Embryonic facial prominence (tissue), 1 donor: Measurements from ENCODE around the gene FBLN1.
"Not testable (repeated sequence)": the region's sequence is repeated elsewhere in the genome, so short reads cannot be mapped to it uniquely, and the experiment has no call there.

ENCODE experiments used
- DNase-seq: peaks from one replicate; pipeline ENCODE4 v3.0.0-alpha.2; 2016; ENCODE audit errors: extremely low spot score

The FBLN1 gene

DNA sequence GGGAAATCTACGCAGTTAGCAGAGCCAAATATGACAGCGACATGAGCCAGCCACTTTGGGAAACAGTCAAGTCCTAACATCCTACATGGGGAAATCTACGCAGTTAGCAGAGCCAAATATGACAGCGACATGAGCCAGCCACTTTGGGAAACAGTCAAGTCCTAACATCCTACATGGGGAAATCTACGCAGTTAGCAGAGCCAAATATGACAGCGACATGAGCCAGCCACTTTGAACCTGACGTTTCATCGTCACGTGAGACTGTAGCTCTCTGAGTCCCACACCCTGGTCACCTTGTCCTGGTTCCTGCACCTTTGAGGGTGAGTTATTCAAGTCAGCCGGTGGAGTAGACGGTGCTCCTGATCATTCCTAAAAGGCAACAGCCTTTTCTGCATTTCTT lies 105.4 kb downstream of the FBLN1 start:
- DNase-seq = not testable (repeated sequence)

DNA sequence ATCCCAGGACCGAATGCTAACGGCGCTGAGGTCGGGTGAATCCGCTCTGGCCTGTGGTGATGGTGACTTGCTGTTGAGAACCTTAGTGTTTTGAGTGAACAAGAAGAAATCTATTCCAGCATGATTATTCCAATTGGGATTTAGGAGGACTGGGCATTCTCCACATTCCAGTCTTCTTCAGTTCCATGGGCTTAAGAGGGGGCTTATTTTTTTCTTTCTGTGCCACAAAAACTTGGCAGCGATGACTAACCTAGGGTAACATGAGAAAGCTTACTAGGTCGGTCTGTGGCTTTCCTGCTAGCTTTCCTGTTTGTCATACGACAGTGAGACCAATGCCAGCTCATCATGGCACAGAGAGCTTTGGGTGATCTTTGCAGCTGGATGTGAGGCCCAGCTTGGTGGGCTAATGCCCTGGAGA lies 106.1 kb downstream of the FBLN1 start:
- DNase-seq = peak; percentile 34

DNA sequence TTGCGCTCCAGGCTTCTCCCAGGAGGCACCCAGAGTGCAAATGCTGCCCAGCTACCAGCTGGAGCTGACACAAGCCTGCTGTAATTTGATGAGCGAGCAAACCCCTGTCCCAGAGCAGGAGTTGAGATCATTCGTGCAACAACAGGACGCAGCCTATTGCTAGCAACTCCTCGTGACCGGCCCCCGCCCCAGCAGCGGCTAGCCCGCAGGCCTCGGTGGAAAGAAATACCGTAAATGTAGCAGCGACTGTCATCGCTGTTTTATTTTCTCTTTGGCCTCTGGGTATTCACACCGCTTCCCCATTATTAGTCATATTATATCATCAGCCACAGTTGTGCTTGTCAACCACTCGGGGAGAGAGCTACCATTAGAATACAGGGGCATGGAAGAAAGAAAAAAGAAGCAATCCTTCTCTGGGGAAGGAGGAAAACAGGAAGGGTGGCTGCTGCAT lies 109.8 kb downstream of the FBLN1 start:
- no peak for DNase-seq

DNA sequence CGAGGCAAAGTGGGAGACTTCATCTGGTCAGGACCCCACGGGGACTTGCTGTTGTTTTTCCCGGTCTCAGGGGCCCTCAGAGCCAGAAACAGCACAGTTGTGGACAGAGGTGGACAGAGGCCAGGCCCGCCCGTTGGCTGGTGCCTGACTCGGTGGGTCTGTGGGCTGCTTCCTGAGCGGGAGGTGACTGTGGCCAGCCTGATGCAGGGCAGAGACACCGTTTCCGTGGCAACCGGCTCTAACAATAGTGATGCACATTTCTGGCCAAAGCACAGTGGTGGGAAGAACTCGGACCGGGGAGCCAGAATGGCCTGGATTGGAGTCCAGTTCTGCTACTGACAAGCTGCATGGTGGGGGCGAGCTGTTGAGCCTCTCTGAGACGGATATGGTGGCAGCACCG lies 110.3 kb downstream of the FBLN1 start:
- no peak for DNase-seq

DNA sequence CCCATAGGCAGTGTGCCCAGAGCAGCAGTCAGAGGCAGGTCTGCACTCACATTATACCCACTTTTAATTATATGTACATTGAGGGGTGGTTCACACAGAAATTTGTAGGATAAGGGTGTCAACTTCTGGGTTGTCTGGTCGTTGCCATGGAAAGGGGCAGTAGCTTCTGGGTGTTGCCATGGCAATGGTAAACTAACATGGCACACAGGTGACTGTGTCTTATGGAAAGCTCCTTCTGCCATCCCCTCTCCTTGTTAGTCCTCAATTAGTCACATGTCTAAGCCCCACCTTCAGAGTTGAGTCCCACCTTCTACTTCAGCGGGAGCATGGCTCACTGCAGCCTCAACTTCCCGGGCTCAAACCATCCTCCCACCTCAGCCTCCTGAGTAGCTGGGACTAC lies 112.7 kb downstream of the FBLN1 start:
- no peak for DNase-seq

DNA sequence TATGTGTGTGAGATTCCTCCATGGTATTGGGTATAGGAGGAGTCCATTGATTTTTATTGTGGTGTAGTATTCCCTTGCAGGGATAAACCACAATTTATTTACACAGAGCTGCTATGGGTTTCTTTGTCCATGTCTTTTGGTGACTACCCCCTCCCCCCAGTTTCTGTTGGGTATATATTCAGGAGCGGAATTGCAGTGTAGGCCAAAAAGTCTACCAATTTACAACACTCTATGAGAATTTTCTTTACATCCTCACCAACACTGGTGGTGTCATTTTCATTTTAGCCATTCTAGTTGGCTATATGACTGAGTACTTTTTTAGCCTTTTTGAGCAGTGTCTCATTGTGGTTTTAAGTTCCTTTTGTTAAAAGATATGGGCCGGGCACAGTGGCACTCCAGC lies 113.7 kb downstream of the FBLN1 start:
- DNase-seq = no peak

DNA sequence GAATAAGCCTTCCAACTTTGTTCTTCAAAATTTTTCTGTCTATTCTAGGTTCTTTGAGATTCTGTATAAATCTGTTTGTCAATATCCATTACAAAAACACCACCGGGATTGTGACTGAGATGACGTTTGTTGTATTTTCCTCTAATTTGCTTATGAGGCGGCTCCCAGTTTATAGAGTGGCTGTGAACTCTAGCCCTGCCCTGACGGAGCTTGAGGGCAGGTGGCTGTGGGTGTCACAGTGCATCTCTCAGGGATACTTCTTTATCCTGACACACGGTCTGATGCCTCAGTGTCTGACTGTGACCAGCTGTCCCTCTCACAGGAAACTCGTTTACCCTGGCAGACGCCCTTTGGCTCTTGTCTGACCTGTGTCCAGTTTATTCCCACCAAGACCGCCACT lies 115.3 kb downstream of the FBLN1 start:
- DNase-seq = no peak

DNA sequence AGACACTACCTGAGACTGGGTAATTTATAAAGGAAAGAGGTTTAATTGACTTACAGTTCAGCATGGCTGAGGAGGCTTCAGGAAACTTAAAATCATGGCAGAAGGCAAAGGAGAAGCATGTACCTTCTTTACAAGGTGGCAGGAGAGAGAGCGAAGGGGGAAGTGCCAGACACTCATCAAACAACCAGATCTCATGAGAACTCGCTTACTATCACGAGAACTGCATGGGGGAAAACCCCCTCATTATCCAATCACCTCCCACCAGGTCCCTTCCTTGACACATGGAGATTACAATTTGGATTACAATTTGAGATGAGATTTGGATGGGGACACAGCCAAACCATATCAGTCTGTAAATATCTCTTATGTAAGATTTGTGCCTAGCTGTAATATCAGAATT lies 118.0 kb downstream of the FBLN1 start:
- no peak for DNase-seq

DNA sequence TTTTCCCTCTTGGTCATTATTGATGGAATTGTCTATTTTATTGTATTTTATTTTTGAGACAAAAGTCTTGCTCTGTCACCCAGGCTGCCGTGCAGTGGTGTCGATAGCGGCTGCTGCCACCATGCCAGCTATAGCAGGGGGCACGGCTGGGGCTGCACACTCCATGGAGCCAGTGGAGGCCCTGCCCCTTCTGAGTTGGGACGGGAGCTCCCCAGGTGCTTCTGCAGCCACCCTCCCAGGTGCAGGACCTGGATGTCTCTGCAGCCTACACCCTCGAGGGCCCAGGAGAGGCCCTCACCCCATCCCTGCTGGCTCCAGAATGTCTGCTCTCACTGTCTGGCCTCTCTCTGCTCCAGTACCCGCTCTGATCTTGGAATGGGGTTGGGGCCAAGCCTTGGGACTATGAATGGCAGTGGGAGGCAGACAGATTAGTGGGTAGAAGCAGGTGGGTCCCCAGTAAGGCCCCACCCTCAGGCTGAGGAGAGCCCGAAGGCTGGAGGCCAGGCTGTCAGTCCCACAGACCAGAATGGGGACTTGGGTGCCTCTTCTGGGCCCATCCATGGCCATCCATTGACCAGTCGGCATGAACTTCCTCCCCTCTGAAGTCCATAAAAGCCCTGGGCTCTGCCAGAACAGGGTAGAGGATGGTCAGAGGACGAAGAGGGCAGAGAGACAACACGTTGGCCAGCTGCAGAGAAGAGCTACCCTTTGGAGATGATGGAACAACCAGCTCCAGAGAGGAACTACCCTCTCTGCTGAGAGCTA lies 119.3 kb downstream of the FBLN1 start:
- no peak for DNase-seq

DNA sequence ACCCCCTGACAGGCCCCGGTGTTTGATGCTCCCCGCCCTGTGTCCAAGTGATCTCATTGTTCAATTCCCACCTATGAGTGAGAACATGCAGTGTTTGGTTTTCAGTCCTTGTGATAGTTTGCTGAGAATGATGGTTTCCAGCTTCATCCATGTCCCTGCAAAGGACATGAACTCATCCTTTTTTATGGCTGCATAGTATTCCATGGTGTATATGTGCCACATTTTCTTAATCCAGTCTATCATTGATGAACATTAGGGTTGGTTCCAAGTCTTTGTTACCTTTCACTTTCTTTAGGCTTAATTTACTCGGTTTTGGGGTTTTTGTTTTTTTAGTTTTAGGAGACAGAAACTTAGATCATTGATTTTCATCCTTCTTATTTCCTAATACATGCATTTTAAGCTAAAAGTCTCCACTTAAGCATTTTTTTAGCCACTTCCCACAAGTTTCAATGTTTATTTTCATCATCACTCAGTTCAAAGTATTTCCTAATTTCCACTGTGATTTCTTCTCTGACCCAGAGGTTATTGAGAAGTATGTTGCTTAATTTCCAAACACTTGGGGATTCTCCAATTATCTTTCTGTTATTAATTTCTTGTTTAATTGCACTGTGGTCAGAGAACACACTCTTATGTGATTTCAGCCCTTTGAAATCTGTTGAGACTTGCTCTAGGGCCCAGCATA lies 120.9 kb downstream of the FBLN1 start:
- not testable (repeated sequence) for DNase-seq

DNA sequence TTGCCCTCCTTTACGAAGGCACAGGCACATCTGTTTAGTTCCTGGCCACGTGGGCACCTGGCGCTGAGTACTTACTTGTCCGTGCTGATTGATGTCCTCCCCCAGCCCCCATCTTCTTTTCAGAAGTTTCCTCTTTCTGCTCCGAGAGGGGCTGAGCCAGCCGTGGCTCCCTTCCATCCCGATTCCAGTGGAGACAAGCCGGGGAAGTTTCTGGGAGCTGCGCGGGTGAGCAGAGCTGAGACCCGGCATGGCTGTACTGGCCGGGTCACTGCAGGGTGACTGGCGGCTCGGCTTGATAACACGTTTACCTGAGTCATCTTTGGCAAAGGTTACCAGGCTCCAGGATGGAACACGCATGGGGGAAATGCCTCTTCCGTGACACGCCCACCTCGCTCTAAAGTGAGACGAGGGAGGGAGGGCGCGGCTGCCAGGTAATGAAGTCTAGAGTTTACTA lies 123.5 kb downstream of the FBLN1 start:
- DNase-seq = no peak

DNA sequence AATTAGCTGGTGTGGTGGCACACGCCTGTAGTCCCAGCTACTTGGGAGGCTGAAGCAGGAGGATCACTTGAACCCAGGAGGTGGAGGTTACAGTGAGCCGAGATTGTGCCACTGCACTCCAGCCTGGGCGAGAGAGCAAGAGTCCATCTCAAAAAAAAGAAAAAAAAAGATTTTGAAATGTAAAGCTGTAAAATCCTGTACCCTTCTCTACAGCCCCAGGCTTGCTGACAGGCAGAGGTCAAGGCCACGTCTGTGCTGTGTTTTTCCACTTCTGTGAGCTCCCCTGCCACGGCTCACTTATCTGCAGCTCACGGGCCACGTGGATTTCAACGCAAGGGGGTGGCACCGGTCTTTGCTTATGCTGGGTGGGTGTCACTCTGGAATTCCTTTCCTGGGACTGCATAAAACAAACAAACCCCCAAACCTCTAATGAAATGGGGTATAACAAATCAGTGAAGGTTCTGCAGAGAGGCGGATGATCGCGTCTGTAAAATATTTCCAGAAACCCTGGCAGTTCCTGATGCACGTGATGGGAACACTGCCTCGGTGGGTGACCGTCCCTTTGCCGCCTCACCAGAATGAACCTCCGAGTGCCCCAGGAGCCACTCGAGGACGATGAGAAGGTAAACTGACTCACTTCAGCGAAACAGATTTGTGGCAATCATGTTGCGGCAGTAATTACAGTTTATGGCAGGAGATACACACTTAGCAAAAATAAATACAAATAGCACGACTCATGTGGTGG lies 125.0 kb downstream of the FBLN1 start:
- no peak for DNase-seq

DNA sequence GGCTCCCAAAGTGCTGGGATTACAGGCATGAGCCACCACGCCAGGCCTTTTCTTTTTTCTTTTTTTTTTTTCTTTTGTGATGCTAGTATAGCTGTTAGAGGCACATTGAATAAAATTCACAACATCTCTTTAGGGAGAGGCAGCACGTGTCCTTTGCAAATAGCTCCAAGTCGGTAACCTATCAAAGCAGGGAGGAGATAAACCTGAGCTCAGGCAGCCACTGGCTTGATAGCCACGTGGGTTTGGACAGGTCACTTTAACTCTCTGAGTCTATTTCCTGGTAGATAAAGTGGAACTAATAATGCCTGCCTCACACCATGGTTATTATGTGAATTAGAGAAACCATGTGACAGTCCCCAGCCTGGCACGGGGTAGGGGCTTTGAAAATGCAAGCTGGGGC lies 125.8 kb downstream of the FBLN1 start:
- DNase-seq = no peak

DNA sequence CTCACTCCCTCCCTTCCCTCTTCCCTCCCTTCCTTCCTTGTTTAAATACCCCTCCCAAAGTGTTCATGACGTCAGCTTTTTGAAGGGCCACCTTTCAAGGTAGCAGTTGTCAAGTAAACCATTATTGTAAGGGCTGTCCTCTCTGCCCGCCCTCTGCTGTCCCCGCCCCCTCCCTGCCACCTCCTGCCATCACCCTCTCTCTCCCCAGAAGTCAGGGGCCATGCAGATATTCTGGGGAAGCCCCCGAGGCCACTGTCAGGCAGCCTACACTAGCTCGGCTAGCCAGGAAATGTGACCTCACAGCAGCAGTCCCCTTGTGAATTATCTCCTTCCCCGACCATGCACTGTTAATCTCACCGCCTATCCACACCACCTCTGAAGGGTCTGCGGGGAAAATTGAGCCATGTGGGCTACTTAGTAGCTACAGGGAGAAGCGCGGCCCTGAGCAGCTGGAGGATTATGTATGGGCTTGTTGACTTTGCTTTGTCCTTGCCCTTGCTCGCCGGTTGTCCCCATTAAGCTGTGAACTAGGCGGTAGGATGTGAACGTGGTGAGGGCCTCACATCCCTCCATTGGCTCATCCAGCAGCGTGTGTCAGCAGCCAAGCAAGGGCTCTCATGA lies 126.9 kb downstream of the FBLN1 start:
- DNase-seq = no peak

DNA sequence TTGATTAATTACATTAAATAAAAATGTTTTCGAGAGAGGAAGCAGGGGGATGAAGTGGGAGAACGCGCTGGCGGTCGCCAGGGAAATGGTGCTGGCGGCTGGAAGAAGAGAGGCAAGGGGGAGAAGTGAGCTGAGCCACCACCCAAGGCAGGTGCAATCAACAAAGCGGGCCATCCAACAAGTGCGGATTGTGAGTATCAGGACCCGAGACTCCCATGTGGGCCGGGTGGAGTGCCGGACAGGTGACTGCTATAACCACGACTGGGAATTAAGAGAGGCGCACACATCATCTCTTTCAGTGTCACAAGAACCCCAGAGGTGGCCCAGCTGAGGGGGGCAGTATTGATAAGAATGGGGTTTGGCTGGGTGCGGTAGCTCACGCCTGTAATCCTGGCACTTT lies 127.8 kb downstream of the FBLN1 start:
- no peak for DNase-seq

DNA sequence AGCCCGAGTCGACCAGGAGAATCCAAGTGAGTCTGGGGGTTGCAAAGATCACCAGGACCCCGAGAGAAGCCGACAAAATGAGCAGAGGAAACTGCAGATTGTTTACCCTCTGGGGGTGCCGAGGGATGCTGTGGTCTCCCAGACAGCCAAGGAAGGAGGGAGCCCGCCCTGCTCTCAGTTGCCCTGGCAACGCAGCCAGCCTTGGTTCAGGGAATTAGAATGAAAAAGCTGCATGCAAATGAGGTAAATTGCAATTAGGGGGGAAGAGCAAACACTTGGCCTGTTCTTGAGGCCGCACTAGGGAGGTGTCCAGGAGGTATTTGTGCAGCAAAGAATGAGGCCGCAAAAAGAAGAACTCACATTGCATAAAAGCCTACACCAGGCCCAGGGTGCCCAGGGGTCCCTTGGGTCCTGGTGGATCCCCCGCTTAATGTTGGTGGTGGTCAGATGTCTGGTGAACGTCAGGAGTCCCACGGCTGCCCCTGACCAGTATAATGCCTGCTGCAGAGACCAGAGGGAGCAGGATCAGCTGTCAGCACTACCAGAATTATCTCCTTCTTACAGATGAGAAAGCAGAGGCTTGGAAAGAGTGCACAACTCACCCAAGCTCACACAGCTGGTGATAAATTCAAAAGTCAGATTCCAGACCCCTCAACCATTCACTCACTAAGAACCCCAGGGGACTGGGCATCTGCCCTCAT lies 128.6 kb downstream of the FBLN1 start:
- no peak for DNase-seq

DNA sequence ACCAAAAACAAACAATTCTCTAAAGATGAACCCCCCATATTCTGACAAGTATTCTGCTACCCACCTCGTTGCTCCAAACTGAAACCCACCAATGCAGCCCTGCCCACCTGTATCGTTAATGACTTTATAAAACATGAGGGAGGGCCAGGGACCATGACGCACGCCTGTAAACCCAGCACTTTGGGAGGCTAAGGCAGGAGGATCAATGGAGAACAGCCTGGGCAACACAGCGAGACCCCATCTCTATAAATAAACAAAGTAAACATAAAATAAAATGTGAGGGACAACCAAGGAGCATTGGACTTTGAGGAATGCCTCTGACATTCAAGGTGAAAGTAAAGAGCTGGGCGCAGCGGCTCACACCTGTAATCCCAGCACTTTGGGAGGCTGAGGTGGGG lies 129.2 kb downstream of the FBLN1 start:
- no peak for DNase-seq

DNA sequence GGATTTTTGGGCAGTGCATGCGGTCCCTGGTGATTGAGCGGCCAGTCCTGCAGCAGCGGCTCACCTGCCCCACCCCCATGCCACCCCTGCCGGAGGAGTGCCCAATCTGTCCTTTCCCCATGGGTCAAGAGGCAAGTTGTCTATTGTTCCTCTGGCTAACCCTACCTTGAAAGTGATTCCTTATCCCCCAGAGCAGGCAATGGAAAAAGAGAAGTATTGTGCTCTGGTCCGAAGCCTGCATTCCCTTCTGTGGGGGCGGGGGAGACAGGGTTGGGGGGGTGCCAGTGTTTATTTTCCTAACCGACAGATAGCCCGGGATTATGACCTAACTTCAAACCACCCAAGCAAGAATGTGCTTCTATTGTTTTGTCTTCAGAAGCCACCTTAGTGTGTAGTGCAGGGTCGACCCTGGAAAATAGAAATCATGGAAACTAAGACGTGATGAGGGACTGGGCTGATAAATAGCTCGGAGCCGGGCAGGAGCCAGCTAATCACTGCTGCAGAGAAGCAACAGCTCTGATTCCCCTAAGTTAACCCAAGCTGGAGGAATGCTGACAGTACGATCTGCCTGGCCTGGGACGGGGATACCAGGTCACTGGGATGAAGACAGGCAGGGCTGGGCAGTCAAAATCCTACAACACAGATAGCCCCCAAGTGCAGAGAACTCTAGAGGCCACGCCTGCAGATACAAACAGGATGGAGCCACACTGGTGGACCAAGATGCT lies 130.3 kb downstream of the FBLN1 start:
- no peak for DNase-seq

DNA sequence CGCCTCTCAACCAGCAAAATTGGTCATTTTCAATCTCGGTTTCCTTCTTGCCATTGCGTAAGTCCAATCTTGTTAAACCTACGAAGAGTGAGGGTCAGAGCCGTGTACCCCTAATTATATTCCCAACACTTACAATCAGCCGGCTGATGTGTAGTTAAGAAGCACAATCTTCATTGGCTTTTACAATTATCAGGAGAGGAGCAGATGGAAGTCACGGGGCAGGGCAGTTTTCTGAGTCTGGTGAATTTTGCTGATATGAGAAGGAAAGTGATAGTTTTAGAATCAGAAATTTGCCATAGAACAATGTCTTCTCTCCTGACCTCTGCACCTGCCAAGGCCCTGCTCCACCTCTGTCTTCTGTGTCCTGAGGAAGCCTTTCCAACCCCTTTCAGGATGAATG lies 134.0 kb downstream of the FBLN1 start:
- DNase-seq = no peak

DNA sequence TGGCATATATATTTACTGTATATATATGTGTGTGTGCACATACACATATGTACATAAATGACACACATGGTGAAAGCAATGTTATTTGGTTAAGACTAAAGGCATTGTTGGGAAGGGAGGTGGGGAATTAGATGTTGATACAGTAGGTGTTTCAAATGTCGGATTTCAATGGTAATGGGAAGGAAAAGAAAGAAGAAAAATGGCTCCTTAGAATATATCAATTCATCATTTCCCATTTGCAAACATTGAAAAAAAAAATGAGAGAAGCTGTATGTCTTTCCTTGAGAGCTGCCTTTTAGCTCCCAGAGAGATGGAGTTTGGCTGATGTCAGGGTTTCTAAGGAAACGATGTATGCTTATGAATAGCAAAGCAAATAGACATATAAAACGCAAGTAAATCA lies 135.5 kb downstream of the FBLN1 start:
- DNase-seq = no peak
